HEK293 (cell line): ENCODE measurements around the gene EPDR1.

Experiments used
- CTCF ChIA-PET: fragments of 350-600 bp; formaldehyde crosslinking; extraction: SDS; loops from one replicate; lab custom pipeline; 2021; ENCODE audit warnings: antibody characterized with exemption; lab: Yijun Ruan, JAX
- POLR2A ChIA-PET: fragments of 300-600 bp; formaldehyde crosslinking; extraction: SDS; loops from one replicate; lab custom pipeline; 2020; ENCODE audit warnings: antibody characterized with exemption, inconsistent platforms; lab: Yijun Ruan, JAX
- H3K27ac ChIP-seq: fragments of 200-500 bp; sonication (Bioruptor generic); 2 replicates; pipeline ENCODE4 v1.5.1; 2014; ENCODE audit warnings: low read depth, low read length, control low read depth, inconsistent platforms; ENCODE audit errors: extremely low read depth
- H3K36me3 ChIP-seq, 2 experiments: fragments of 200-500 bp in 1 of 2; sonication (Bioruptor generic) in 1 of 2; 1 replicate in 1 of 2; 2 replicates in 1 of 2; pipeline ENCODE4 v1.5.1; 2014 to 2017; ENCODE audit warnings: inconsistent platforms in 2 of 2, low read length in 2 of 2; ENCODE audit not compliant: control insufficient read depth in 2 of 2, insufficient read depth in 1 of 2
- H3K4me1 ChIP-seq: fragments of 200-500 bp; sonication (Bioruptor generic); 2 replicates; pipeline ENCODE4 v1.5.1; 2014; ENCODE audit warnings: mild to moderate bottlenecking, low read length, inconsistent platforms; ENCODE audit not compliant: control insufficient read depth, insufficient read depth
- H3K4me3 ChIP-seq: 2 replicates; pipeline ENCODE4 v1.5.1; 2011; ENCODE audit warnings: low read depth, mild to moderate bottlenecking, control low read depth, low read length, moderate library complexity
- H3K9me3 ChIP-seq: fragments of 200-500 bp; sonication (Bioruptor generic); 2 replicates; pipeline ENCODE4 v1.5.1; 2014; ENCODE audit warnings: low read depth, low read length, inconsistent platforms; ENCODE audit not compliant: control insufficient read depth, insufficient read depth
- FEZF1 ChIP-seq: fragments of 450-650 bp; formaldehyde crosslinking; IDR thresholded peaks from 2 replicates; pipeline ENCODE4 v1.5.1; 2016; ENCODE audit warnings: missing biosample characterization, missing genetic modification characterization
- GLIS1 ChIP-seq: fragments of 450-650 bp; formaldehyde crosslinking; IDR thresholded peaks from 2 replicates; pipeline ENCODE4 v1.5.1; 2016; ENCODE audit warnings: missing biosample characterization, missing genetic modification characterization
- KLF8 ChIP-seq: fragments of 450-650 bp; formaldehyde crosslinking; IDR thresholded peaks from 2 replicates; pipeline ENCODE4 v1.5.1; 2016; ENCODE audit warnings: missing biosample characterization, missing genetic modification characterization
- KLF9 ChIP-seq: fragments of 450-650 bp; formaldehyde crosslinking; IDR thresholded peaks from 2 replicates; pipeline ENCODE4 v1.5.1; 2016; ENCODE audit warnings: missing biosample characterization, missing genetic modification characterization, low read depth
- OSR2 ChIP-seq: fragments of 450-650 bp; formaldehyde crosslinking; IDR thresholded peaks from 2 replicates; pipeline ENCODE4 v1.5.1; 2016; ENCODE audit warnings: missing biosample characterization, missing genetic modification characterization
- SCRT1 ChIP-seq: fragments of 450-650 bp; formaldehyde crosslinking; IDR thresholded peaks from 2 replicates; pipeline ENCODE4 v1.5.1; 2016; ENCODE audit warnings: missing biosample characterization, missing genetic modification characterization, borderline replicate concordance
- ZBTB48 ChIP-seq: fragments of 450-650 bp; formaldehyde crosslinking; IDR thresholded peaks from 2 replicates; pipeline ENCODE4 v1.5.1; 2016; ENCODE audit warnings: missing biosample characterization, missing genetic modification characterization
- ZEB2 ChIP-seq: fragments of 450-650 bp; formaldehyde crosslinking; IDR thresholded peaks from 2 replicates; pipeline ENCODE4 v1.5.1; 2016; ENCODE audit warnings: missing biosample characterization, missing genetic modification characterization
- ZNF112 ChIP-seq: fragments of 450-650 bp; formaldehyde crosslinking; IDR thresholded peaks from 2 replicates; pipeline ENCODE4 v1.5.0; 2017; ENCODE audit warnings: missing biosample characterization, missing genetic modification characterization
- ZNF121 ChIP-seq: fragments of 450-650 bp; formaldehyde crosslinking; IDR thresholded peaks from 2 replicates; pipeline ENCODE4 v1.5.1; 2016; ENCODE audit warnings: missing biosample characterization, missing genetic modification characterization
- ZNF132 ChIP-seq: fragments of 450-650 bp; formaldehyde crosslinking; IDR thresholded peaks from 2 replicates; pipeline ENCODE4 v1.5.1; 2017; ENCODE audit warnings: missing biosample characterization, missing genetic modification characterization, borderline replicate concordance
- ZNF140 ChIP-seq: fragments of 450-650 bp; formaldehyde crosslinking; IDR thresholded peaks from 2 replicates; pipeline ENCODE4 v1.5.1; 2016; ENCODE audit warnings: missing biosample characterization, missing genetic modification characterization
- ZNF169 ChIP-seq: fragments of 450-650 bp; formaldehyde crosslinking; IDR thresholded peaks from 2 replicates; pipeline ENCODE4 v1.5.1; 2016; ENCODE audit warnings: missing biosample characterization, missing genetic modification characterization
- ZNF24 ChIP-seq: fragments of 450-650 bp; formaldehyde crosslinking; IDR thresholded peaks from 2 replicates; pipeline ENCODE4 v1.5.1; 2016; ENCODE audit warnings: missing biosample characterization, missing genetic modification characterization
- ZNF335 ChIP-seq: fragments of 450-650 bp; formaldehyde crosslinking; conservative IDR thresholded peaks from 2 replicates; pipeline ENCODE4 v1.5.1; 2016; ENCODE audit warnings: missing biosample characterization, missing genetic modification characterization
- ZNF391 ChIP-seq: fragments of 450-650 bp; formaldehyde crosslinking; IDR thresholded peaks from 2 replicates; pipeline ENCODE4 v1.5.1; 2016; ENCODE audit warnings: low read depth, missing biosample characterization, missing genetic modification characterization, borderline replicate concordance
- ZNF426 ChIP-seq: fragments of 450-650 bp; formaldehyde crosslinking; IDR thresholded peaks from 2 replicates; pipeline ENCODE4 v1.5.1; 2017; ENCODE audit warnings: missing biosample characterization, missing genetic modification characterization, mild to moderate bottlenecking, inconsistent platforms, moderate library complexity
- ZNF48 ChIP-seq: fragments of 450-650 bp; formaldehyde crosslinking; IDR thresholded peaks from 2 replicates; pipeline ENCODE4 v1.5.1; 2016; ENCODE audit warnings: missing biosample characterization, missing genetic modification characterization
- ZNF544 ChIP-seq: fragments of 450-650 bp; formaldehyde crosslinking; IDR thresholded peaks from 2 replicates; pipeline ENCODE4 v1.5.0; 2017; ENCODE audit warnings: missing biosample characterization, missing genetic modification characterization
- ZNF549 ChIP-seq: fragments of 450-650 bp; IDR thresholded peaks from 2 replicates; pipeline ENCODE4 v1.5.1; 2018; ENCODE audit warnings: missing biosample characterization, missing genetic modification characterization, mild to moderate bottlenecking, inconsistent platforms, moderate library complexity
- ZNF654 ChIP-seq: fragments of 450-650 bp; formaldehyde crosslinking; IDR thresholded peaks from 2 replicates; pipeline ENCODE4 v1.5.1; 2016; ENCODE audit warnings: low read depth, missing biosample characterization, missing genetic modification characterization
- ZNF677 ChIP-seq: fragments of 450-650 bp; IDR thresholded peaks from 2 replicates; pipeline ENCODE4 v1.5.0; 2018; ENCODE audit warnings: missing biosample characterization, mild to moderate bottlenecking, missing genetic modification characterization, moderate library complexity
- TF ChIP-seq, protein P1 (sequence below): fragments of 450-650 bp; formaldehyde crosslinking; IDR thresholded peaks from 2 replicates; pipeline ENCODE4 v1.5.1; 2016; ENCODE audit warnings: missing biosample characterization, missing genetic modification characterization
- TF ChIP-seq, protein P2 (sequence below): fragments of 450-650 bp; formaldehyde crosslinking; IDR thresholded peaks from 2 replicates; pipeline ENCODE4 v1.5.1; 2016; ENCODE audit warnings: missing biosample characterization, missing genetic modification characterization
- TF ChIP-seq, protein P3 (sequence below): fragments of 450-650 bp; formaldehyde crosslinking; IDR thresholded peaks from 2 replicates; pipeline ENCODE4 v1.5.1; 2016; ENCODE audit warnings: missing biosample characterization, missing genetic modification characterization
- TF ChIP-seq, protein P4 (sequence below): fragments of 450-650 bp; formaldehyde crosslinking; IDR thresholded peaks from 2 replicates; pipeline ENCODE4 v1.5.1; 2016; ENCODE audit warnings: missing biosample characterization, missing genetic modification characterization, borderline replicate concordance
- TF ChIP-seq, protein P5 (sequence below): fragments of 450-650 bp; formaldehyde crosslinking; IDR thresholded peaks from 2 replicates; pipeline ENCODE4; 2016; ENCODE audit warnings: missing biosample characterization, missing genetic modification characterization

Gene EPDR1

DNA sequence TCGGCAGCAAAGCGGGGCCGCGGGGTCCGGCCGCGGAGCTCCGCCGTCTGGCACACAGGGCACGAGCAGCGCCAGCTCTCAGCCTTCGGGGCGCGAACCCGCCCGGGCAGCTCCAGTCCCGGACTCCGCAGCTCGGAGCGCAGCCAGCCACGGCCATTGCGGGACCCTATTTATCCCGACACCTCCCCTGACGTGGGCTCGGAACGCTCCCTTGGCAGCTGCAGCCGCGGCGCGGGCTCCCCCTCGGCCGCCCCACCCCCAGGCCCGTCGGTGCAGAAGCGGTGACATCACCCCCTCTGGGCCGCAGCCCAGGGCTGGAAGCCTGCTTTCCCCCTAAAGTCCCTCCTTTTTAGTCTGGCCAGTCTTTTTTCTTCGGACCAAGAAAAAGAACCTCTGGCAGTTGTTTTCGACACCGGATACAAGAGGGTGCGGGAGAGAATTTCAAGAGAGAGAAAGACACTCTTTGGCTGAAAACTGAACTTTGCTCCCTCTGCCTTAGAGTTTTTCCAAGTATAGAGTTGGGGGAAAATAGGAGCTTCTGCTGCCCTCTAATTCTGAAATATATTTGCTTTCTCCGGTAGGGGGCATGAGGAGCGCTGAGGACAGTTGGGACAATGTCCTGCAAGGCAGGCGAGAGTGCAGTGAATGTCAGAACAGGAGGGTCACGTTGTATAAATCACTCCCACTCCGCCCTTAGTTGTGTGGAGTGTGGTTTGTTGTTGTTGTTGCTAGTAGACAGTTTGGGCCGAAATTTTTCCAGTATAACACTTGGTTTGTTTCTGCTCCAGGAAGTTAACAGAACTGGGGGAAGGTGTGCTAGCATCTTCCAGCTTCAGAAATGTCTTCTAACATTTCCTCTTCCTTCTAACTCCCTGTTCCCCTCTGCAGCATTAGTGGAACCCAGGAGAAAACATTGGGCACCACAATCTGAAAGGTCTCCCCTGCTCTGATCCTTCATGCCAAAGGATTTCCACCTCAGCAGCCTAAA lies 3.5 kb upstream of the EPDR1 start, which contains the start of gene SFRP4 (continued):
- TF ChIP-seq ZNF112 (tag by site-specific recombination), result no peak
- peak; percentile 31 for TF ChIP-seq ZNF654 (tag by site-specific recombination)
- TF ChIP-seq, protein P1, sequence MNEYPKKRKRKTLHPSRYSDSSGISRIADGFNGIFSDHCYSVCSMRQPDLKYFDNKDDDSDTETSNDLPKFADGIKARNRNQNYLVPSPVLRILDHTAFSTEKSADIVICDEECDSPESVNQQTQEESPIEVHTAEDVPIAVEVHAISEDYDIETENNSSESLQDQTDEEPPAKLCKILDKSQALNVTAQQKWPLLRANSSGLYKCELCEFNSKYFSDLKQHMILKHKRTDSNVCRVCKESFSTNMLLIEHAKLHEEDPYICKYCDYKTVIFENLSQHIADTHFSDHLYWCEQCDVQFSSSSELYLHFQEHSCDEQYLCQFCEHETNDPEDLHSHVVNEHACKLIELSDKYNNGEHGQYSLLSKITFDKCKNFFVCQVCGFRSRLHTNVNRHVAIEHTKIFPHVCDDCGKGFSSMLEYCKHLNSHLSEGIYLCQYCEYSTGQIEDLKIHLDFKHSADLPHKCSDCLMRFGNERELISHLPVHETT, result no peak
- TF ChIP-seq KLF8 (tag by site-specific recombination), result peak; percentile 17; the same call in 1 of the 2 replicates
- TF ChIP-seq ZEB2, result peak; percentile 39; the same call in 1 of the 2 replicates
- TF ChIP-seq GLIS1 (tag by site-specific recombination), result peak; percentile 58
- TF ChIP-seq ZBTB48 (tag by site-specific recombination), result peak; percentile 54

DNA sequence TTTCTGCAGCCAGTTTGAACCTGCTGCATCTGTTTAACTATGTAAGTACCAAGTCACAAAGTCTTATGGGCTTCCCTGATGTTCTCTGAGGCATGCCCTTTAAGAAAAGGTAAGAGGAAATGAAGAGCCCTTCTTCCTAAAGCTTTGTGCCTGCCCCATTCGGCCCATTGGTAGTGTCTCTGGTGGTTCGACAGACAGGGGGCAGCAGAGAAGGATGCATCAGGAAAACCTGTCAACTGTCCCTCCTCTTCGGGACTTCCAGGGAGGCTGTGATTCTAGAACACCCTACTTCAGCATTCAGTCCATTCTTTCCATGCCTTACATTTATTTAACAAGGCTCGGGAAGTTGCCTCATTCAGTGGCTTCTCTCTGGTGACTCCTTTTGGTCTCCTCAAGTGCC lies 1.9 kb upstream of the EPDR1 start:
- no peaks in the 10 kb centered on the region for H3K9me3 ChIP-seq
- peaks cover 3% of the 10 kb centered on the region; the same call in 1 of the 2 replicates for H3K4me1 ChIP-seq
- no peak overlapping the region for H3K4me3 ChIP-seq
- H3K27ac ChIP-seq, result no peak overlapping the region
- no peaks in the 10 kb centered on the region for H3K36me3 ChIP-seq
- ChIA-PET CTCF (interaction anchor here (0.6 to 3.4 kb wide), 13 partner anchors 9 to 419 kb away, joined by 3 to 26 read pairs (median 6); no protein-coding TSS in a partner anchor), POLR2A (no interaction called here)
- TF ChIP-seq OSR2 (tag by site-specific recombination) (no peak), ZNF426 (tag by site-specific recombination) (no peak), ZNF391 (tag by site-specific recombination) (no peak), ZNF121 (tag by site-specific recombination) (no peak), ZNF677 (no peak), SCRT1 (tag by site-specific recombination) (no peak), FEZF1 (tag by site-specific recombination) (no peak), ZNF48 (no peak), KLF9 (no peak), ZNF549 (no peak), ZNF335 (tag by site-specific recombination) (no peak), ZNF140 (tag by site-specific recombination) (no peak), ZNF169 (tag by site-specific recombination) (no peak), ZNF544 (tag by site-specific recombination) (no peak), ZNF132 (tag by site-specific recombination) (no peak), ZNF24 (tag by site-specific recombination) (no peak)
- TF ChIP-seq, protein P2, sequence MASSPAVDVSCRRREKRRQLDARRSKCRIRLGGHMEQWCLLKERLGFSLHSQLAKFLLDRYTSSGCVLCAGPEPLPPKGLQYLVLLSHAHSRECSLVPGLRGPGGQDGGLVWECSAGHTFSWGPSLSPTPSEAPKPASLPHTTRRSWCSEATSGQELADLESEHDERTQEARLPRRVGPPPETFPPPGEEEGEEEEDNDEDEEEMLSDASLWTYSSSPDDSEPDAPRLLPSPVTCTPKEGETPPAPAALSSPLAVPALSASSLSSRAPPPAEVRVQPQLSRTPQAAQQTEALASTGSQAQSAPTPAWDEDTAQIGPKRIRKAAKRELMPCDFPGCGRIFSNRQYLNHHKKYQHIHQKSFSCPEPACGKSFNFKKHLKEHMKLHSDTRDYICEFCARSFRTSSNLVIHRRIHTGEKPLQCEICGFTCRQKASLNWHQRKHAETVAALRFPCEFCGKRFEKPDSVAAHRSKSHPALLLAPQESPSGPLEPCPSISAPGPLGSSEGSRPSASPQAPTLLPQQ (tag by site-specific recombination), result no peak
- TF ChIP-seq, protein P3, sequence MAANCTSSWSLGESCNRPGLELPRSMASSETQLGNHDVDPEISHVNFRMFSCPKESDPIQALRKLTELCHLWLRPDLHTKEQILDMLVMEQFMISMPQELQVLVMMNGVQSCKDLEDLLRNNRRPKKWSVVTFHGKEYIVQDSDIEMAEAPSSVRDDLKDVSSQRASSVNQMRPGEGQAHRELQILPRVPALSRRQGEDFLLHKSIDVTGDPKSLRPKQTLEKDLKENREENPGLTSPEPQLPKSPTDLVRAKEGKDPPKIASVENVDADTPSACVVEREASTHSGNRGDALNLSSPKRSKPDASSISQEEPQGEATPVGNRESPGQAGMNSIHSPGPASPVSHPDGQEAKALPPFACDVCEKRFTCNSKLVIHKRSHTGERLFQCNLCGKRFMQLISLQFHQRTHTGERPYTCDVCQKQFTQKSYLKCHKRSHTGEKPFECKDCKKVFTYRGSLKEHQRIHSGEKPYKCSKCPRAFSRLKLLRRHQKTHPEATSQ (tag by site-specific recombination), result no peak
- TF ChIP-seq, protein P4, sequence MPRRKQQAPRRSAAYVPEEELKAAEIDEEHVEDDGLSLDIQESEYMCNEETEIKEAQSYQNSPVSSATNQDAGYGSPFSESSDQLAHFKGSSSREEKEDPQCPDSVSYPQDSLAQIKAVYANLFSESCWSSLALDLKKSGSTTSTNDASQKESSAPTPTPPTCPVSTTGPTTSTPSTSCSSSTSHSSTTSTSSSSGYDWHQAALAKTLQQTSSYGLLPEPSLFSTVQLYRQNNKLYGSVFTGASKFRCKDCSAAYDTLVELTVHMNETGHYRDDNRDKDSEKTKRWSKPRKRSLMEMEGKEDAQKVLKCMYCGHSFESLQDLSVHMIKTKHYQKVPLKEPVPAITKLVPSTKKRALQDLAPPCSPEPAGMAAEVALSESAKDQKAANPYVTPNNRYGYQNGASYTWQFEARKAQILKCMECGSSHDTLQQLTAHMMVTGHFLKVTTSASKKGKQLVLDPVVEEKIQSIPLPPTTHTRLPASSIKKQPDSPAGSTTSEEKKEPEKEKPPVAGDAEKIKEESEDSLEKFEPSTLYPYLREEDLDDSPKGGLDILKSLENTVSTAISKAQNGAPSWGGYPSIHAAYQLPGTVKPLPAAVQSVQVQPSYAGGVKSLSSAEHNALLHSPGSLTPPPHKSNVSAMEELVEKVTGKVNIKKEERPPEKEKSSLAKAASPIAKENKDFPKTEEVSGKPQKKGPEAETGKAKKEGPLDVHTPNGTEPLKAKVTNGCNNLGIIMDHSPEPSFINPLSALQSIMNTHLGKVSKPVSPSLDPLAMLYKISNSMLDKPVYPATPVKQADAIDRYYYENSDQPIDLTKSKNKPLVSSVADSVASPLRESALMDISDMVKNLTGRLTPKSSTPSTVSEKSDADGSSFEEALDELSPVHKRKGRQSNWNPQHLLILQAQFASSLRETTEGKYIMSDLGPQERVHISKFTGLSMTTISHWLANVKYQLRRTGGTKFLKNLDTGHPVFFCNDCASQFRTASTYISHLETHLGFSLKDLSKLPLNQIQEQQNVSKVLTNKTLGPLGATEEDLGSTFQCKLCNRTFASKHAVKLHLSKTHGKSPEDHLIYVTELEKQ, result no peak
- TF ChIP-seq, protein P5, sequence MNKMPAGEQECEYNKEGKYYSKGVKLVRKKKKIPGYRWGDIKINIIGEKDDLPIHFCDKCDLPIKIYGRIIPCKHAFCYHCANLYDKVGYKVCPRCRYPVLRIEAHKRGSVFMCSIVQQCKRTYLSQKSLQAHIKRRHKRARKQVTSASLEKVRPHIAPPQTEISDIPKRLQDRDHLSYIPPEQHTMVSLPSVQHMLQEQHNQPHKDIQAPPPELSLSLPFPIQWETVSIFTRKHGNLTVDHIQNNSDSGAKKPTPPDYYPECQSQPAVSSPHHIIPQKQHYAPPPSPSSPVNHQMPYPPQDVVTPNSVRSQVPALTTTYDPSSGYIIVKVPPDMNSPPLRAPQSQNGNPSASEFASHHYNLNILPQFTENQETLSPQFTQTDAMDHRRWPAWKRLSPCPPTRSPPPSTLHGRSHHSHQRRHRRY (tag by site-specific recombination), result no peak
